ENCODE results near the gene PTCH2.

DNA sequence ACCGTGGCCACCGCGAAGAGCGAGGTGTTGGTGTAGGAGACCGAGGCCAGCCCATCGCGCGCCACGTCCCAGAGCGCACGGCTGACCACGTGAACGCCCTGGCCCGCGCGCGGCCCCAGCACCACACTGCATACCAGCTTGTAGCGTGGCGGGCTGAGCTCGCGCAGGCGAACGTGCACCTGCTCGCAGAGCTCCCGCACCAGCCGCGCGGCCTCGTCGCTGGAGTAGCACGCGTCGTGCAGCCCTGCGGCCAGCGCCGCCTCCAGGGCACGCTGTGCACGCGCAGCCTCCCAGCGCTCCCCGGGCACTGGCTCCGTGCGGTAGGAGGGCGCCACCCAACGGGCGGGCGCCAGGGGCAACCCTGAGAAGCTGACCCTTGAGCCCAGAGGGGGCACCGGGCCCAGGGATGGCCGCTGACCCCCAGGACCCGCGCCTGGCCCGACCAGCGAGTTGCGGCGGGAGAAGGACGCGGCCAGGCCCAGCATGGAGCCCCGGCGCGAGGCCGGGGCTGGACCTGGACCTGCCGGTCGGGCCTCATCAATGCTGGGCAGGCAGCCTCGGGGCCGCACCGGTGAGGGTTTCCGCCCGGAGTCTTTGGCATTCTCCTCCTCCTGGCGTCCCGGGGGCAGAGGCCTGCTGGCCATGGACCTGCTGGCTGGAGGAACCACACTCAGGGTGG, 36.9 kb downstream of the PTCH2 start:
- TF ChIP-seq POLR2A (IDR thresholded peaks at IDR 0.05) (no peak), CTCF (IDR thresholded peaks at IDR 0.05) (no peak), EP300 (IDR thresholded peaks at IDR 0.05) (no peak)

Data from tibial nerve (tissue), 4 donors.